Measurements from ENCODE around the gene PRKG1. TPM values are rescaled to one million over a fixed set of nuclear protein-coding genes. Genes with fewer than 3 reads are reported as not detected.

Gene PRKG1
- total and polyA plus RNA-seq, 7 experiments from 2014 or later = 0.19 TPM; not detected in 6

- H3K27ac Mint-ChIP-seq = no peak overlapping the region
- H3K4me3 ChIP-seq (ENCODE audit: low read length) = no peak overlapping the region
- no peaks in the 10 kb centered on the region for H3K9me3 ChIP-seq (ENCODE audit: control insufficient read depth in 2 of 3, low read length in 3 of 3)
- no peak for DNase-seq
- ChIA-PET POLR2A (no interaction called here), CTCF (no interaction called here)
- H3K4me1 Mint-ChIP-seq = no peaks in the 10 kb centered on the region
- peaks cover 0 to 4% (median 0%) of the 10 kb centered on the region in 5 donors for H3K27me3 Mint-ChIP-seq
- intact Hi-C loops (cut with micrococcal nuclease) = no loop called here
- no peaks in the 10 kb centered on the region for H3K36me3 ChIP-seq (ENCODE audit: control insufficient read depth in 2 of 3, insufficient read depth in 3 of 3, low read length in 3 of 3)
- no peak overlapping the region for H3K4me3 Mint-ChIP-seq
- no peaks in the 10 kb centered on the region for H3K4me1 ChIP-seq (ENCODE audit: control insufficient read depth in 2 of 2, insufficient read depth in 2 of 2, low read length in 2 of 2)
- no peaks in the 10 kb centered on the region for H3K27me3 ChIP-seq (ENCODE audit: control insufficient read depth in 2 of 2, insufficient read depth in 2 of 2, low read length in 2 of 2)
- no peak overlapping the region for H3K27ac ChIP-seq (ENCODE audit: low read depth, low read length)
- no peaks in the 10 kb centered on the region for H3K36me3 Mint-ChIP-seq
- no peak for ATAC-seq
- H3K9me3 Mint-ChIP-seq = peaks cover 0 to 3% (median 0%) of the 10 kb centered on the region in 11 donors
Measured at GRCh38 chr10:51375790-51376189, 301.5 kb downstream of the PRKG1 start.

GRCh38 chr10:51377070-51377931 lies 303.0 kb downstream of the PRKG1 start:
- ChIA-PET CTCF (no interaction called here), POLR2A (no interaction called here)
- Histone ChIP-seq H3K36me3 (ENCODE audit: control insufficient read depth in 2 of 3, insufficient read depth in 3 of 3, low read length in 3 of 3) (no peaks in the 10 kb centered on the region), H3K9me3 (ENCODE audit: control insufficient read depth in 2 of 3, low read length in 3 of 3) (no peaks in the 10 kb centered on the region), H3K4me3 (ENCODE audit: low read length) (no peak overlapping the region), H3K4me1 (ENCODE audit: control insufficient read depth in 2 of 2, insufficient read depth in 2 of 2, low read length in 2 of 2) (no peaks in the 10 kb centered on the region), H3K27ac (ENCODE audit: low read depth, low read length) (no peak overlapping the region), H3K27me3 (ENCODE audit: control insufficient read depth in 2 of 2, insufficient read depth in 2 of 2, low read length in 2 of 2) (no peaks in the 10 kb centered on the region)
- peaks cover 0 to 4% (median 0%) of the 10 kb centered on the region in 5 donors for H3K27me3 Mint-ChIP-seq
- ATAC-seq (no peak), DNase-seq (no peak)
- intact Hi-C loops (cut with micrococcal nuclease) = no loop called here
- H3K27ac Mint-ChIP-seq = no peak overlapping the region
- no peak overlapping the region for H3K4me3 Mint-ChIP-seq
- H3K4me1 Mint-ChIP-seq = no peaks in the 10 kb centered on the region
- no peaks in the 10 kb centered on the region for H3K36me3 Mint-ChIP-seq
- peaks cover 0 to 3% (median 0%) of the 10 kb centered on the region in 11 donors for H3K9me3 Mint-ChIP-seq

DNA sequence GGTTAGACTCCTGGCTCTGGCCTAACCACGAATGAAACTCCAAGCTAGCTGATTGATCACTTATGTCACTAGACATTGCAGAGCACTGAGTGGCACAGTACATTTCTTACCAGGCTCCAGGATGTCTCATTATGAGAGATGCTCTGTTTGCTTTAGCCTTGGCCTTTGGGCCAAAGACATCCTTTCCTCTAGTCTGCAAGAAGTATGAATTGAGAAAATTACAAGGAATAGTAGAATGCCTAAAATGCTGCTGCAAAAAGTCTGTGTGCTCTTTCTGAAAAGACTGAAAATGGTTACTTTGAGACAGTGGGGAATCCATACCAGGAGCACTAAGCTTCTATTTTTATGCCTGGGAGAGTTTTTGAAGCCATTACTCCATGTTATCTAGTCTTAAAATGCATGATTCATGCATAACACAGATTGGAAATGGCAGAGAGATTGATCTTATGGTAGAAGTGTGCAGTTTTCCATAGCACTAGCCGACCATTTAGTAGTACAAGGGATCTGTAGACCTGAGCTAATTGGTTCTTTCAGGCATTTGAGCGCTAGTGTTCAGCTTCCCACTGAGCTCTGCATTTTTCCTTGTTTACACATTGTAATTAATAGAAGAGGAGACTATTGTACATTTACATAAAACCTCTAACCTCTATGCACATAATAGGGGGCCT lies 303.8 kb downstream of the PRKG1 start:
- Mint-ChIP-seq H3K36me3 (no peaks in the 10 kb centered on the region), H3K9me3 (peaks cover 0 to 3% (median 0%) of the 10 kb centered on the region in 11 donors), H3K27me3 (peaks cover 0 to 4% (median 0%) of the 10 kb centered on the region in 5 donors), H3K27ac (no peak overlapping the region), H3K4me1 (no peaks in the 10 kb centered on the region), H3K4me3 (no peak overlapping the region)
- CTCF ChIA-PET = no interaction called here
- intact Hi-C loops (cut with micrococcal nuclease) = no loop called here
- no peaks in the 10 kb centered on the region for H3K4me1 ChIP-seq (ENCODE audit: control insufficient read depth in 2 of 2, insufficient read depth in 2 of 2, low read length in 2 of 2)
- DNase-seq (no peak), ATAC-seq (no peak)
- no peaks in the 10 kb centered on the region for H3K9me3 ChIP-seq (ENCODE audit: control insufficient read depth in 2 of 3, low read length in 3 of 3)
- H3K36me3 ChIP-seq (ENCODE audit: control insufficient read depth in 2 of 3, insufficient read depth in 3 of 3, low read length in 3 of 3) = no peaks in the 10 kb centered on the region
- no peak overlapping the region for H3K27ac ChIP-seq (ENCODE audit: low read depth, low read length)
- H3K27me3 ChIP-seq (ENCODE audit: control insufficient read depth in 2 of 2, insufficient read depth in 2 of 2, low read length in 2 of 2) = no peaks in the 10 kb centered on the region
- no peak overlapping the region for H3K4me3 ChIP-seq (ENCODE audit: low read length)
- POLR2A ChIA-PET = no interaction called here

- Mint-ChIP-seq H3K27ac (no peak overlapping the region), H3K4me1 (no peaks in the 10 kb centered on the region), H3K36me3 (no peaks in the 10 kb centered on the region), H3K27me3 (peaks cover 0 to 7% (median 0%) of the 10 kb centered on the region in 5 donors), H3K4me3 (no peak overlapping the region), H3K9me3 (peaks cover 0 to 2% (median 0%) of the 10 kb centered on the region in 11 donors)
- H3K9me3 ChIP-seq (ENCODE audit: control insufficient read depth in 2 of 3, low read length in 3 of 3) = no peaks in the 10 kb centered on the region
- no peaks in the 10 kb centered on the region for H3K4me1 ChIP-seq (ENCODE audit: control insufficient read depth in 2 of 2, insufficient read depth in 2 of 2, low read length in 2 of 2)
- intact Hi-C loops (cut with micrococcal nuclease) = no loop called here
- ChIA-PET CTCF (no interaction called here), POLR2A (no interaction called here)
- no peaks in the 10 kb centered on the region for H3K27me3 ChIP-seq (ENCODE audit: control insufficient read depth in 2 of 2, insufficient read depth in 2 of 2, low read length in 2 of 2)
- ATAC-seq (no peak), DNase-seq (no peak)
- H3K4me3 ChIP-seq (ENCODE audit: low read length) = no peak overlapping the region
- no peaks in the 10 kb centered on the region for H3K36me3 ChIP-seq (ENCODE audit: control insufficient read depth in 2 of 3, insufficient read depth in 3 of 3, low read length in 3 of 3)
- H3K27ac ChIP-seq (ENCODE audit: low read depth, low read length) = no peak overlapping the region
Measured at GRCh38 chr10:51382181-51382580, 307.9 kb downstream of the PRKG1 start.

DNA sequence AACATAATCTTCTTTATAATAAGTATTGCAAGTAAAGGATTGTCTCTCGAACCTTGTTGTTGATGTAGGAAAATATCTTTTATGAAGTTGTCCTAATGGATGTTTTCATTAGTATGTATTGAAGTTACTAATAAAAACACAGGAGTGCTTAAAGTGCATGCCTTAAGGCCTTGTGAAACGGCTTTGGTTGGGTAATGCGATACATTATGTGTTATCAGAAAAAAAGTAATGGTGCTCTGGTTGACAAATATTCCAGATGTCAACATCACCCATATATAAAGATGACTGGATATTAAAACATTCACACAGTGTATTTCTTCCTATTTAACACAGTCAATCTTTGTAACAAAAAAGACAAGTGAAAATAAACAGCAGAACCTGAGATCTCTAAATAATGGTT lies 310.7 kb downstream of the PRKG1 start:
- H3K27ac ChIP-seq (ENCODE audit: low read depth, low read length) = no peak overlapping the region
- H3K27me3 ChIP-seq (ENCODE audit: control insufficient read depth in 2 of 2, insufficient read depth in 2 of 2, low read length in 2 of 2) = no peaks in the 10 kb centered on the region
- no peaks in the 10 kb centered on the region for H3K36me3 Mint-ChIP-seq
- no peak overlapping the region for H3K4me3 ChIP-seq (ENCODE audit: low read length)
- ChIA-PET CTCF (no interaction called here), POLR2A (no interaction called here)
- H3K4me1 ChIP-seq (ENCODE audit: control insufficient read depth in 2 of 2, insufficient read depth in 2 of 2, low read length in 2 of 2) = no peaks in the 10 kb centered on the region
- intact Hi-C loops (cut with micrococcal nuclease) = no loop called here
- ATAC-seq = no peak
- H3K27me3 Mint-ChIP-seq = peaks cover 0 to 7% (median 0%) of the 10 kb centered on the region in 5 donors
- no peak for DNase-seq
- no peaks in the 10 kb centered on the region for H3K9me3 ChIP-seq (ENCODE audit: control insufficient read depth in 2 of 3, low read length in 3 of 3)
- H3K27ac Mint-ChIP-seq = no peak overlapping the region
- H3K36me3 ChIP-seq (ENCODE audit: control insufficient read depth in 2 of 3, insufficient read depth in 3 of 3, low read length in 3 of 3) = no peaks in the 10 kb centered on the region
- no peaks in the 10 kb centered on the region for H3K9me3 Mint-ChIP-seq
- no peaks in the 10 kb centered on the region for H3K4me1 Mint-ChIP-seq
- H3K4me3 Mint-ChIP-seq = no peak overlapping the region

- peaks cover 0 to 5% (median 0%) of the 10 kb centered on the region in 5 donors for H3K27me3 Mint-ChIP-seq
- Histone ChIP-seq H3K4me1 (ENCODE audit: control insufficient read depth in 2 of 2, insufficient read depth in 2 of 2, low read length in 2 of 2) (no peaks in the 10 kb centered on the region), H3K36me3 (ENCODE audit: control insufficient read depth in 2 of 3, insufficient read depth in 3 of 3, low read length in 3 of 3) (no peaks in the 10 kb centered on the region), H3K9me3 (ENCODE audit: control insufficient read depth in 2 of 3, low read length in 3 of 3) (no peaks in the 10 kb centered on the region), H3K27ac (ENCODE audit: low read depth, low read length) (no peak overlapping the region), H3K4me3 (ENCODE audit: low read length) (no peak overlapping the region), H3K27me3 (ENCODE audit: control insufficient read depth in 2 of 2, insufficient read depth in 2 of 2, low read length in 2 of 2) (no peaks in the 10 kb centered on the region)
- ChIA-PET POLR2A (no interaction called here), CTCF (no interaction called here)
- no peak for ATAC-seq
- H3K4me3 Mint-ChIP-seq = no peak overlapping the region
- H3K4me1 Mint-ChIP-seq = no peaks in the 10 kb centered on the region
- H3K27ac Mint-ChIP-seq = no peak overlapping the region
- no peak for DNase-seq
- peaks cover 0 to 1% (median 0%) of the 10 kb centered on the region in 11 donors for H3K9me3 Mint-ChIP-seq
- intact Hi-C loops (cut with micrococcal nuclease) = no loop called here
- H3K36me3 Mint-ChIP-seq = no peaks in the 10 kb centered on the region
Measured at GRCh38 chr10:51386248-51386885, 312.1 kb downstream of the PRKG1 start.

All from naive thymus-derived CD4-positive, alpha-beta T cell (primary cell).